Mammary epithelial cell (primary cell): ENCODE measurements around the gene ZNF565.
A peak's percentile ranks its signal among the peaks of the same experiment; 100 is the strongest.

ENCODE experiments used
- CTCF ChIP-seq, 2 donors: IDR thresholded peaks in 1 of 2; conservative IDR thresholded peaks in 1 of 2; 2 replicates each; pipeline ENCODE4 v1.5.1; 2011 to 2012; ENCODE audit warnings: inconsistent platforms in 2 of 2, low read length in 2 of 2, mild to moderate bottlenecking in 2 of 2, control low read depth in 1 of 2, low read depth in 1 of 2; ENCODE audit not compliant: insufficient read depth in 1 of 2; ENCODE audit errors: extremely low read depth in 1 of 2
- EZH2 ChIP-seq: IDR thresholded peaks from 2 replicates; pipeline ENCODE4 v1.6.1; 2012; ENCODE audit warnings: low read length, inconsistent platforms, borderline replicate concordance

DNA sequence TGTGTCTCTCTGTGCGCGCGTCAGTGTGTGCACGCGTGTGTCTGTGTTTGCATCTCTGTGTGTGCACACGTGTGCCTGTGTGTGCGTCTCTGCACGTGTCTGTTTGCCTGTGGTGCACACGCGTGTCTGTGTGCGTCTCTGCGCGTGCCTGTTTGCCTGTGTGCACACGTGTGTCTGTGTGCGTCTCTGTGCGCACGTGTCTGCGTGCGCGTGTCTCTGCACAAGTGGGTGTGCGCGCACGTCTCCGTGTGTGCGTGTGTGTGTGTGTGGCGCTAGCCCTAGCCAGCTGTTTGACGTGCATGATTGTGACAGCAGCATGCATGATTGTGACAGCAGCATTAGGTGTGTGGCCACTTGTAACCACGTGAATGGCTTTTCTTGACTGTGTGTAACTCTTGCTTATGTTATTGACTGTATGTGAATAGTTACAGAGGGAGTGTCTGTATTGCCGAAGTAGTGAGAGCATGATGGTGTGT, 31.6 kb upstream of the ZNF565 start:
- TF ChIP-seq CTCF (conservative IDR thresholded peaks at IDR 0.05 in 1 of 2, IDR thresholded peaks at IDR 0.05 in 1 of 2; ENCODE audit: extremely low read depth in 1 of 2, insufficient read depth in 1 of 2, low read depth in 1 of 2, low read length in 2 of 2) (no peak), EZH2 (peak; percentile 54)
